ENCODE results near the gene FILIP1. TPM values are rescaled to one million over a fixed set of nuclear protein-coding genes. Genes with fewer than 3 reads are reported as not detected.

The FILIP1 gene
- total RNA-seq, 1 experiment from 2014 or later: 2.9 TPM

GRCh38 chr6:75445738-75446137, 47.9 kb downstream of the FILIP1 start:
- CTCF ChIA-PET: interaction anchor here (2.1 kb wide), 1 partner anchor 78 kb away, joined by 6 read pairs; no protein-coding TSS in a partner anchor
- DNase-seq (ENCODE audit: low spot score) (no peak), ATAC-seq (no peak)
- TF ChIP-seq ZNF416 (CRISPR knock-in tag; IDR thresholded peaks at IDR 0.05) (no peak), MLX (CRISPR knock-in tag; IDR thresholded peaks at IDR 0.05) (no peak), ESRRA (CRISPR knock-in tag; IDR thresholded peaks at IDR 0.05; ENCODE audit: borderline replicate concordance) (no peak), SP1 (CRISPR knock-in tag; conservative IDR thresholded peaks at IDR 0.05) (no peak), RORB (CRISPR knock-in tag; IDR thresholded peaks at IDR 0.05) (no peak), HMGA2 (CRISPR knock-in tag; IDR thresholded peaks at IDR 0.05) (no peak), ZNF532 (CRISPR knock-in tag; IDR thresholded peaks at IDR 0.05; ENCODE audit: borderline replicate concordance) (no peak), HMGXB4 (CRISPR knock-in tag; IDR thresholded peaks at IDR 0.05) (no peak), AR (CRISPR knock-in tag; IDR thresholded peaks at IDR 0.05) (no peak), ZBTB21 (CRISPR knock-in tag; IDR thresholded peaks at IDR 0.05; ENCODE audit: borderline replicate concordance) (no peak), NFE2L1 (CRISPR knock-in tag; IDR thresholded peaks at IDR 0.05) (no peak), E2F4 (CRISPR knock-in tag; IDR thresholded peaks at IDR 0.05; ENCODE audit: borderline replicate concordance, low read depth) (no peak)
- POLR2A ChIA-PET: no interaction called here
- Mint-ChIP-seq H3K27ac (no peak overlapping the region), H3K9me3 (peaks cover 9% of the 10 kb centered on the region), H3K4me1 (0 out of 2 replicates have a peak, but pooled peaks cover 4% of the 10 kb centered on the region), H3K36me3 (peaks cover 3% of the 10 kb centered on the region), H3K27me3 (ENCODE audit: low read depth) (no peaks in the 10 kb centered on the region), H3K4me3 (no peak overlapping the region)

- ATAC-seq: no peak
- POLR2A ChIA-PET: no interaction called here
- TF ChIP-seq HMGXB4 (CRISPR knock-in tag; IDR thresholded peaks at IDR 0.05) (no peak), SMAD4 (CRISPR knock-in tag; IDR thresholded peaks at IDR 0.05) (no peak), ETV6 (CRISPR knock-in tag; IDR thresholded peaks at IDR 0.05) (no peak), ZMAT4 (CRISPR knock-in tag; IDR thresholded peaks at IDR 0.05) (no peak), SP1 (CRISPR knock-in tag; conservative IDR thresholded peaks at IDR 0.05) (no peak), NR1H2 (CRISPR knock-in tag; IDR thresholded peaks at IDR 0.05) (no peak), ZSCAN18 (CRISPR knock-in tag; IDR thresholded peaks at IDR 0.05) (no peak)
Measured at GRCh38 chr6:75444899-75445298, 48.7 kb downstream of the FILIP1 start.

More at GRCh38 chr6:75444899-75445298, 48.7 kb downstream of the FILIP1 start:
- H3K36me3 Mint-ChIP-seq: peaks cover 3% of the 10 kb centered on the region
- 0 out of 2 replicates have a peak, but pooled peaks cover 4% of the 10 kb centered on the region for H3K4me1 Mint-ChIP-seq
- no peak overlapping the region for H3K4me3 Mint-ChIP-seq
- peaks cover 9% of the 10 kb centered on the region for H3K9me3 Mint-ChIP-seq
- no peaks in the 10 kb centered on the region for H3K27me3 Mint-ChIP-seq (ENCODE audit: low read depth)
- no peak for DNase-seq (ENCODE audit: low spot score)
- no peak overlapping the region for H3K27ac Mint-ChIP-seq
- CTCF ChIA-PET: no interaction called here
